Measurements from ENCODE around the gene RMDN3. TPM values are rescaled to one million over a fixed set of nuclear protein-coding genes. Genes with fewer than 3 reads are reported as not detected.

RMDN3 gene, protein sequence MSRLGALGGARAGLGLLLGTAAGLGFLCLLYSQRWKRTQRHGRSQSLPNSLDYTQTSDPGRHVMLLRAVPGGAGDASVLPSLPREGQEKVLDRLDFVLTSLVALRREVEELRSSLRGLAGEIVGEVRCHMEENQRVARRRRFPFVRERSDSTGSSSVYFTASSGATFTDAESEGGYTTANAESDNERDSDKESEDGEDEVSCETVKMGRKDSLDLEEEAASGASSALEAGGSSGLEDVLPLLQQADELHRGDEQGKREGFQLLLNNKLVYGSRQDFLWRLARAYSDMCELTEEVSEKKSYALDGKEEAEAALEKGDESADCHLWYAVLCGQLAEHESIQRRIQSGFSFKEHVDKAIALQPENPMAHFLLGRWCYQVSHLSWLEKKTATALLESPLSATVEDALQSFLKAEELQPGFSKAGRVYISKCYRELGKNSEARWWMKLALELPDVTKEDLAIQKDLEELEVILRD
- total RNA-seq (10 to 100 TPM; 20.8 to 26.4 (median 22.4) TPM), polyA plus RNA-seq (10 to 100 TPM in 1 of 3 donors, 1 to 10 TPM in 2; 7.9 to 32.7 (median 9.6) TPM)

GRCh38 chr15:40754883-40755811 is at the start of gene RMDN3:
Gene RMDN3 (minus strand): TSS chr15:40755254. CDS start chr15:40754783, 471 bp downstream.
- Histone ChIP-seq H3K27me3 (no peaks in the 10 kb centered on the region), H3K4me3 (peak within 1 kb of the TSS; percentile 69 to 95 (median 85)), H3K27ac (peak within 1 kb of the TSS; percentile 76 to 84 (median 80)), H3K36me3 (peaks cover 4 to 27% (median 16%) of the 10 kb centered on the region in 4 donors), H3K9me3 (no peaks in the 10 kb centered on the region), H3K4me1 (peaks cover 0 to 35% (median 25%) of the 10 kb centered on the region in 4 donors)
- 1% methylated on average over 66 of the region's 66 CpGs for WGBS, 2 donors
- peak; percentile 96 for DNase-seq
- TF ChIP-seq, protein P1, sequence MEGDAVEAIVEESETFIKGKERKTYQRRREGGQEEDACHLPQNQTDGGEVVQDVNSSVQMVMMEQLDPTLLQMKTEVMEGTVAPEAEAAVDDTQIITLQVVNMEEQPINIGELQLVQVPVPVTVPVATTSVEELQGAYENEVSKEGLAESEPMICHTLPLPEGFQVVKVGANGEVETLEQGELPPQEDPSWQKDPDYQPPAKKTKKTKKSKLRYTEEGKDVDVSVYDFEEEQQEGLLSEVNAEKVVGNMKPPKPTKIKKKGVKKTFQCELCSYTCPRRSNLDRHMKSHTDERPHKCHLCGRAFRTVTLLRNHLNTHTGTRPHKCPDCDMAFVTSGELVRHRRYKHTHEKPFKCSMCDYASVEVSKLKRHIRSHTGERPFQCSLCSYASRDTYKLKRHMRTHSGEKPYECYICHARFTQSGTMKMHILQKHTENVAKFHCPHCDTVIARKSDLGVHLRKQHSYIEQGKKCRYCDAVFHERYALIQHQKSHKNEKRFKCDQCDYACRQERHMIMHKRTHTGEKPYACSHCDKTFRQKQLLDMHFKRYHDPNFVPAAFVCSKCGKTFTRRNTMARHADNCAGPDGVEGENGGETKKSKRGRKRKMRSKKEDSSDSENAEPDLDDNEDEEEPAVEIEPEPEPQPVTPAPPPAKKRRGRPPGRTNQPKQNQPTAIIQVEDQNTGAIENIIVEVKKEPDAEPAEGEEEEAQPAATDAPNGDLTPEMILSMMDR (IDR thresholded peaks at IDR 0.05), result no peak
- peak; percentile 48 to 85 (median 81) for TF ChIP-seq POLR2AphosphoS5 (IDR thresholded peaks at IDR 0.05)
- intact Hi-C loops (cut with DNase I), result loop anchor here (2.0 to 10.0 kb wide), 4 partner anchors 52 to 190 kb away; partner anchors contain the start of genes CCDC32, DNAJC17, RAD51 and RPUSD2

DNA sequence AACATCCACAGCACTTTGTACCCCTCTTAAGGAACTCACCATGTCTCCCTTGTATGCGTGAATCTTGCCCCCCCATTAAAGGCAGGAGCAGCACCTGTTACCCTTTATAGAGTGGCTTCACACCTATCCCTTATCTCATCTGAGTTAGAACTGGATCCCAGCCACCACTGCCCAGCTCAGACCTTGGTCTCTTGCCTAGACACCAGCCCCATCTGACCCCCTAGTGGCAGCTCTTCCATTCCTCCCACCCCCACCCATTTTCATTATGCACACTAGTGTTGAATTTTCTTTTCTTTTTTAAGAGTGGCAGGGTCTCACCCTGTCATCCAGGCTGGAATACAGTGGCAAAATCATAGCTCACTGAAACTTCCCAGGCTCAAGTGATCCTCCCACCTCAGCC is 48.6 kb upstream of the RMDN3 start:
- Histone ChIP-seq H3K9me3 (no peaks in the 10 kb centered on the region), H3K36me3 (peaks cover 0 to 1% (median 0%) of the 10 kb centered on the region in 4 donors), H3K27me3 (no peaks in the 10 kb centered on the region), H3K4me1 (peaks cover 0 to 22% (median 17%) of the 10 kb centered on the region in 4 donors), H3K27ac (no peak overlapping the region), H3K4me3 (no peak overlapping the region)
- DNase-seq, result no peak
- TF ChIP-seq POLR2A (IDR thresholded peaks at IDR 0.05) (no peak), POLR2AphosphoS5 (IDR thresholded peaks at IDR 0.05) (no peak)
- TF ChIP-seq, protein P1 (IDR thresholded peaks at IDR 0.05), result no peak
- WGBS, 2 donors, result 40 to 81% methylated on average over 1 of the region's 1 CpG
- intact Hi-C loops (cut with DNase I), result loop anchor here (10.0 kb wide), 1 partner anchor 639 kb away; the partner anchor contains the start of gene BUB1B

DNA sequence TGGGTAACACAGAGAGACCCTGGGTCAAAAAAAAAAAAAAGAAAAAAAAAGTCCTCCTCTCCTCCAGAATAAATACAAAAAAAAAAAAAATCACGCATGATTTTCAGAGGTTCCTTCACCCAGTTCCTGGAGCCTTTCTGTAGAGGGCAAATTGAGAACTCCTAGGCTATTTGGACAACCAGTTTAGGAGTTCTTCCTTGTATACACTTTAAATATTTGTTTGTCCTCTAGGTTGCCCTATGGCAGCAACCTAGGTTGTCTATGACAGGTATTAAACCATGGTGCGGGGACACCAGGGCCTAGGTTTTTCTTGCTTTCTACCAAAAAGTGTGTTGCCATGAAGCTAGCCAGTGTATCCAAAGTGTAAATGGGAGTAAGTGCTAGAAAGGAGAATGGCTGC is 48.0 kb upstream of the RMDN3 start:
- H3K4me1 ChIP-seq, result peaks cover 0 to 17% (median 11%) of the 10 kb centered on the region in 4 donors
- H3K4me3 ChIP-seq, result no peak overlapping the region
- DNase-seq, result no peak
- no peaks in the 10 kb centered on the region for H3K9me3 ChIP-seq
- WGBS, 2 donors, result 78 to 90% methylated on average over 2 of the region's 2 CpGs
- no peaks in the 10 kb centered on the region for H3K27me3 ChIP-seq
- TF ChIP-seq, protein P1 (IDR thresholded peaks at IDR 0.05), result no peak
- TF ChIP-seq POLR2A (IDR thresholded peaks at IDR 0.05), result no peak
- TF ChIP-seq EP300 (IDR thresholded peaks at IDR 0.05), result no peak
- TF ChIP-seq POLR2AphosphoS5 (IDR thresholded peaks at IDR 0.05), result no peak
- no peak overlapping the region for H3K27ac ChIP-seq
- intact Hi-C loops (cut with DNase I), result loop anchor here (10.0 kb wide), 1 partner anchor 638 kb away; the partner anchor contains the start of gene BUB1B
- H3K36me3 ChIP-seq, result peaks cover 0 to 5% (median 0%) of the 10 kb centered on the region in 4 donors

- Histone ChIP-seq H3K27ac (no peak overlapping the region), H3K9me3 (no peaks in the 10 kb centered on the region), H3K27me3 (no peaks in the 10 kb centered on the region), H3K36me3 (peaks cover 0 to 5% (median 0%) of the 10 kb centered on the region in 4 donors), H3K4me3 (no peak overlapping the region), H3K4me1 (peaks cover 0 to 4% (median 0%) of the 10 kb centered on the region in 4 donors)
- 96 to 98% methylated on average over 3 of the region's 3 CpGs for WGBS, 2 donors
- intact Hi-C loops (cut with DNase I), result no loop called here
- TF ChIP-seq EP300 (IDR thresholded peaks at IDR 0.05) (no peak), POLR2AphosphoS5 (IDR thresholded peaks at IDR 0.05) (no peak), POLR2A (IDR thresholded peaks at IDR 0.05) (no peak)
- TF ChIP-seq, protein P1 (IDR thresholded peaks at IDR 0.05), result no peak
- DNase-seq, result no peak
These were observed 44.5 kb upstream of the RMDN3 start for GRCh38 chr15:40799523-40799922.
